ENCODE results near the gene TEKT1.
"Not testable (repeated sequence)": the region's sequence is repeated elsewhere in the genome, so short reads cannot be mapped to it uniquely, and the experiment has no call there.

TEKT1 gene

DNA sequence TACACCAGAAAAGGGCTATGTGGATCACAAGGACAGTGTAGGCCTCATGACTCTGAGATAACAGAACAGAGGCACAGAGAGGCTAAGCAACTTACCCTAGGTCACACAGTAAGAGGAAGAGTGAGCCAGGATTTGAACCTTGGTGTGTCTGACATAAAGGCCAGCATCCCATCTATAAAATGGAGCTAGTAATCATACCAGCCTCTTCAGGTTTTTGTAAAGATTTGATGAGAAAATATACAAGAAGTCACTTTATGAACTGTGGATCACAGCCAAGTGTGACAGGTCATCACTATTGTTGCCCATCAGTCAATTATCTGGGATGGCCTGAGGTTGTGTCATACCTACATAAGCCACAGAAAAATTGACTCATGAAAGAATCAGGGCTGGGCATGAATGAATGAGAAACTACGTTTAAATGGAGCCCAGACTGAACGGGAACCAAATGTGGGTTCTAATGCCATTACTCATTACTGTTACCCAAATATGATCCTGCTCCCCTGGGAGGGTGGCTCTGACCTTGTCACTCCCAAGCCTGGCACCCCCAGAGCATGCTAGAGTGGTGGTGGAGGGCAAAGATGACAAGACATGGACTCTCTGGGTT lies 34.5 kb downstream of the TEKT1 start:
- Mint-ChIP-seq H3K4me1 (ENCODE audit: low read depth) (no peaks in the 10 kb centered on the region), H3K4me3 (no peak overlapping the region), H3K27ac (no peak overlapping the region), H3K9me3 (no peaks in the 10 kb centered on the region), H3K27me3 (peaks cover 12% of the 10 kb centered on the region), H3K36me3 (ENCODE audit: low read depth) (no peaks in the 10 kb centered on the region)
- intact Hi-C loops (cut with micrococcal nuclease), result no loop called here

DNA sequence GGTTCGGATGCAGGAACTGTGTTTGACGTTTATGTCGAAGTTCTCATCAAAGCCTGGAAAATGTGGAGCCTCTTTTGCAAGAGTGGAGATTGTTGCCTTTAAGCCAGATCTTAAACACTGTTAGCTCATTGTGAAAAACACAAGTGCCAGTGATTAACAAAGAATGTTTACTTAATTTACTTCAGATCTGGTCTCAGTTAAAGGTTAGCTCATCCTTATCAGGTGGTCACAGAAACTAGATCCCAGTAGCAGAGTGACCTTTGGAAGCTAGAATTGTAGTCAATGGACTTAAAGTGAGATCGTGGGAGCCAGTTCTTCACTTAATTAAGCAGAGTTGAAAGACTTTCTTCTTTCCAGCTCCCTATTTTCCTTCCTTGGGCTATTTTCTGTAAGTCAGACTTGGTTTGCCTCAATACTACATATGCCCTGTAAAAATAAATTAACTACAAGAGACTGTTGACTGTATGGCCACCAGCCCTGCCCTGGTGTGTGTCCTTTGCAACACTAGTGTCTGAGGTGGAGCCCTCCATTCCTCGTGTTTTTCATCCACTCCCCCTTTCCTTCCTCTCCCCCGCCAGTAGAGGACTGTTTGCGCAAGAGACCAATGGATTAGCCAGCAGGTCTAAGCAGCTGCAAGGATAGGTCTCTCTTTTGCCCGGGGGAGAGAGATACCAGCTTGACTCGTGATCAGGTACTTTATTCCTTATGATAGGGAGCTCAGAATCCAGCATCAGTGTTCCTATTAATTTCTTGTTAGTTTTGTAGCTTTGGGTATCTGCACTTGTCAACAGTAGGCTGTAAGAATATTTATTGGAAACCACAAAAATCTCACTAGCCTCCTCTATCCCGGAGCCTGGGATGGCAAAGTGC lies 35.3 kb downstream of the TEKT1 start:
- no peaks in the 10 kb centered on the region for H3K9me3 Mint-ChIP-seq
- intact Hi-C loops (cut with micrococcal nuclease), result no loop called here
- H3K27me3 Mint-ChIP-seq, result peaks cover 15% of the 10 kb centered on the region
- H3K27ac Mint-ChIP-seq, result no peak overlapping the region
- H3K36me3 Mint-ChIP-seq (ENCODE audit: low read depth), result no peaks in the 10 kb centered on the region
- no peak overlapping the region for H3K4me3 Mint-ChIP-seq
- no peaks in the 10 kb centered on the region for H3K4me1 Mint-ChIP-seq (ENCODE audit: low read depth)

DNA sequence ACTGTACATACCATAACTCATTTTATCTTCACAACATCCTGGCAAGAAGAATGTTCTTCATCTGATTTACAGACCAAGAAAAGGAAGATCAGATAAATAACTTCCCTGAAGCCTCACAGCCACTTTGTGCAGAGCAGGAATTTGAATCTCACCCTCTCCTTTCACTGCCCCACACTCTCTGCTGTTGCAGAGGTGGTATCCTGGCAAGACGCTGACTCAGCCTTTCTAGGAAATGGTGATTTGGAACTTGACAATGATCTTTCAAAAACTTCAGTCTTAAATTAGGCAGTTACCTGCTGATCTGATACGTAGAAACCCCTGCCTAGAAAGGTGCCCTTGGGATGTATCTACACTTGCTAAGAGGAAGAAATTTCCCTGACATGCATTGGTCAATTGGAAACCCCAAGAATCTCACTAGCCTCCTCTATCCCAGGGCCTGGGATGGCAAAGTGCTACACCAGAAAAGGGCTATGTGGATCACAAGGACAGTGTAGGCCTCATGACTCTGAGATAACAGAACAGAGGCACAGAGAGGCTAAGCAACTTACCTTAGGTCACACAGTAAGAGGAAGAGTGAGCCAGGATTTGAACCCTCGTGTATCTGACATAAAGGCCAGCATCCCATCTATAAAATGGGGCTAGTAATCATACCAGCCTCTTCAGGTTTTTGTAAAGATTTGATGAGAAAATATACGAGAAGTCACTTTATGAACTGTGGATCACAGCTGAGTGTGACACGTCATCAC lies 37.6 kb downstream of the TEKT1 start:
- no peaks in the 10 kb centered on the region for H3K4me1 Mint-ChIP-seq (ENCODE audit: low read depth)
- intact Hi-C loops (cut with micrococcal nuclease), result no loop called here
- H3K27me3 Mint-ChIP-seq, result peaks cover 17% of the 10 kb centered on the region
- no peaks in the 10 kb centered on the region for H3K9me3 Mint-ChIP-seq
- no peak overlapping the region for H3K4me3 Mint-ChIP-seq
- H3K36me3 Mint-ChIP-seq (ENCODE audit: low read depth), result no peaks in the 10 kb centered on the region
- H3K27ac Mint-ChIP-seq, result no peak overlapping the region

DNA sequence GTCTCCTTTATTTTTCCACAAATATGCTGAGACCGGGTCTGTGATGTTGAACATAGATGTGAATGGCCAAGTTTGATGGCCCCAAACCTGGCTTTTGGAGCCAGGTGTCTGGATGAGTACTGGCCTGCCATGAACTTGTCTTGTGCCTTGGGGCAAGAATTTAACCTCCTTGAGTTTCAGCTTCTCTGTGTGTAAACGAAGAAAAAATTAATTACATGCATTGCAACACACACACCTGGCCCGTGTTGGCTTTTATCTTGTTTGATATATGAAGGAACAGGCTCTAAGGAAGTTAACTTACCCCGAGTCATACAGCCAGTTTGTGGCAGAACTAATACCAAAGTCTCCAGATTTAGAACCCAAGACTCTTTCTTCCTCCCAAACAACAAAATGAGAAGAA lies 42.4 kb downstream of the TEKT1 start:
- Mint-ChIP-seq H3K9me3 (no peaks in the 10 kb centered on the region), H3K36me3 (ENCODE audit: low read depth) (no peaks in the 10 kb centered on the region), H3K27me3 (peaks cover 47% of the 10 kb centered on the region), H3K27ac (no peak overlapping the region), H3K4me1 (ENCODE audit: low read depth) (peaks cover 13% of the 10 kb centered on the region), H3K4me3 (no peak overlapping the region)
- intact Hi-C loops (cut with micrococcal nuclease), result no loop called here

DNA sequence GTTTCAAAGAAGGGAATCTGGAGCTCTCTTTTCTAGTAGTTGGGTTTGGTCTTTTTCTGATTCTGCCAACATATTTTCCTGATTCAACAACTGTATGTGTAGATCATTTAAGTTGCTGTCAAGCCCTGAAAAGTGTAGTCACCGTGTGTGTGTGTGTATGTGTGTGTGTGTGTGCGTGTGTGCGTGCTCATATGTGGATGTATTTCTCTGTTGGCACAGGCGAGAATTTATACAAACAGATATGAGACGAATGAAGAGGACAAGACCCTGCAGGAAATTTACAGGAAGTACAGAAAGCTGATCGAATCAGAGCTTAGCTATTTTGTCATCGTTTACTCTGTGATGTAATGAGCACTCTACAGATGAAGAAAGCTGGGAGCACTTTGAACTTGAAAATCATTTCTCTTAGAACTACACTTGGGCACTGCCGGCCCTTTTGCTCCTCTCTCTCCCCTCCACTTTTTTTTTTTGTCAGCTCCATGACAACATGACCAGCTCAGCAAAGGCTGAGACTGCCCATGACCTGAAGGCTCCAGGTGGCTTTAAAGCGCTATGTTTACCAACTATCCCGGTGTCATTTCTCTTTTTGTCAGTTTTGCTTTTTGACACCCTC lies 44.3 kb downstream of the TEKT1 start:
- Mint-ChIP-seq H3K4me1 (ENCODE audit: low read depth) (peaks cover 13% of the 10 kb centered on the region), H3K27me3 (peaks cover 61% of the 10 kb centered on the region), H3K4me3 (no peak overlapping the region), H3K27ac (no peak overlapping the region), H3K9me3 (no peaks in the 10 kb centered on the region), H3K36me3 (ENCODE audit: low read depth) (no peaks in the 10 kb centered on the region)
- intact Hi-C loops (cut with micrococcal nuclease), result no loop called here

DNA sequence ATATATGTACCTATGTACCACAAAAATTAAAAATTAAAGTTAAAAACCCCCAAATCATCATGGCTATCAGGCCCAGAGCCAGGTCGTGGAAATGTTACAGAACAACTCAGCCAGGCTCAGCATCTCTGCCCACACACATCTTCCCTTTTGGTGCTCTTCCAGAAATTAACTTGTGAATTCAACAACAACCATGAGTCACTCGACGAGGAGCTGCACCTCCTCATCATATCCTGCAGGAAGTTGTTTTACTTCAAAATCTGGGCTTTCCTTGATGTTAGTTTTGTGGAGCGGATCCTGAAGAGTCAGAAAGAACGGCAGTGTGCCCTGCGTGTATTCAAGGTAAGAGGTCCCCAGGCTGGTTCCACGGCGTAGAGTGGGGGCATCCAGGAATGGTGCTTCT lies 44.9 kb downstream of the TEKT1 start:
- peaks cover 63% of the 10 kb centered on the region for H3K27me3 Mint-ChIP-seq

DNA sequence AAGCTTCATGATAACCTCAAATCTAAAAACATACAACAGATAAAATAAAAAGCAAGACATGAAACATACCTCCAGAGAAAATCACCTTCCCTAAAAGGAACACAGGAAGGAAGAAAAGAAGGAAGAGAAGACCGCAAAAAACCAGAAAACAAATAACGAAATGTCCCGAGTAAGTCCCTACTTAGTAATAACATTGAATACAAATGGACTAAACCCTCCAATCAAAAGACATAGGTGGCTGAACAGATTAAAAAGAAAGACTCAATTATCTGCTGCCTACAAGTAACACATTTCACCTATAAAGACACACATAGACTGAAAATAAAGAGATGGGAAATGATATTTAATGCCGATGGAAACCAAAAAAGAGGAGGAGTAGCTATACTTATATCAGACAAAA lies 49.3 kb downstream of the TEKT1 start:
- Mint-ChIP-seq H3K4me3 (no peak overlapping the region), H3K36me3 (ENCODE audit: low read depth) (no peaks in the 10 kb centered on the region), H3K27me3 (peaks cover 78% of the 10 kb centered on the region), H3K9me3 (no peaks in the 10 kb centered on the region), H3K27ac (no peak overlapping the region), H3K4me1 (ENCODE audit: low read depth) (peaks cover 20% of the 10 kb centered on the region)
- intact Hi-C loops (cut with micrococcal nuclease), result no loop called here

More for the DNA sequence above, 44.9 kb downstream of the TEKT1 start:
- no peak overlapping the region for H3K4me3 Mint-ChIP-seq
- no peaks in the 10 kb centered on the region for H3K9me3 Mint-ChIP-seq
- intact Hi-C loops (cut with micrococcal nuclease), result no loop called here
- H3K36me3 Mint-ChIP-seq (ENCODE audit: low read depth), result no peaks in the 10 kb centered on the region
- peaks cover 13% of the 10 kb centered on the region for H3K4me1 Mint-ChIP-seq (ENCODE audit: low read depth)
- no peak overlapping the region for H3K27ac Mint-ChIP-seq

DNA sequence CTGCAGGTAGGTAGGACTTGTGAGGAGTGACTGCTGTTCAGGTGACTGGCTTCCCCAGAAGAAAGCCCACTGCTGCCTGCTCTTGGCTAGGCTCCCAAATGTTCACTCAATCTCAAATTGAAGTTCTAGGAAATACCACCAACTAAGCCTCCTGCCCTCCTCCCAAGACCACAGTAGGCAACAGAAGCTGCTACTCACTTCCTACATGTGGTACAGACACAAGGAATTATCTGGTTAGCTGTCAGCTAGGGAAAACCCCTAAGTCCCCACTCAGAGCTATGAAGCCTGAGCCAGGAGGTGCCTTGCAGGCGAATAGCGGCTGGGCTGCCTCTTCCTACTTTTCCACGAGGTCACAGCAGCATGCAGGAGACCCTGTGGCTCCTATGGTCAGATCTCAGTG lies 50.6 kb downstream of the TEKT1 start:
- Mint-ChIP-seq H3K27ac (no peak overlapping the region), H3K4me1 (ENCODE audit: low read depth) (peaks cover 16% of the 10 kb centered on the region), H3K36me3 (ENCODE audit: low read depth) (no peaks in the 10 kb centered on the region), H3K9me3 (no peaks in the 10 kb centered on the region), H3K4me3 (no peak overlapping the region), H3K27me3 (peaks cover 80% of the 10 kb centered on the region)
- intact Hi-C loops (cut with micrococcal nuclease), result no loop called here

DNA sequence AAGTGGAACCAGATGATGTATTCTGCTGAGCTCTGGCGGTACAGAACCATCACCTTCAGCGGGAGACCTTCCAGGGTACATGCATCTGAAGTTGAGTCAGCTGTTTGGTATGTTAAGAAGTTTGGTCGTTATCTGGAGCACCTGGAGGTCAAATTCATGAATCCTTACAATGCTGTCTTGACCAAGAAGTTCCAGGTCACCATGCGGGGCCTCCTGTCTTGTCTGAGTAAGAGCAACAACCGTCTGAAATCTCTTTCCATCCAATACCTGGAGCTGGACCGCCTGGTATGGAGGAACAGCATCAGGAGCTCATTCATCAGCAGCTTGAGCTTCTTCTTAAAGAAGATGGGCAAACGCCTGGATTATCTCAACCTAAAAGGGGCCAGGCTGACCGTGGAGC lies 51.5 kb downstream of the TEKT1 start:
- Mint-ChIP-seq H3K4me3 (no peak overlapping the region), H3K27me3 (peaks cover 80% of the 10 kb centered on the region), H3K27ac (no peak overlapping the region), H3K9me3 (no peaks in the 10 kb centered on the region), H3K4me1 (ENCODE audit: low read depth) (peaks cover 22% of the 10 kb centered on the region), H3K36me3 (ENCODE audit: low read depth) (no peaks in the 10 kb centered on the region)
- intact Hi-C loops (cut with micrococcal nuclease), result no loop called here

DNA sequence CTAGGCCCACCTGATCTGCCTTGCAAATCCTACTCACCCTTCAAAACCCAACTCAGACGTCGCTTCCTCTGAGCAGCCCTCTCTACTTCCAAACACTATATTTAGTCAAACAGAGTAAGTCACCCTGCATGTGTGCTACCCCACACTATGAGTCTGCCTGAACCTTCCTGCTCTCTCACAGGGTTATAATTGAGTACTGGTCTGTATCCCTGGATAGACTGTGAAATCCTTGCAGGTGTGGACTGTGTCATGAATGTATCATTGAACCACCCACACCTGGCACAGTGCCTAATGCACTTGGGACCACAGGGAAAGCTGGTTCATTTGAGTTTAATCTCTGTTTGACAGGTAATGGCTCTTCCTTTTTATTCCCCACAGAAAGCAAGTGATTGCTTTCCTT lies 52.1 kb downstream of the TEKT1 start:
- Mint-ChIP-seq H3K9me3 (peaks cover 6% of the 10 kb centered on the region), H3K27me3 (peaks cover 84% of the 10 kb centered on the region), H3K4me3 (no peak overlapping the region), H3K36me3 (ENCODE audit: low read depth) (peaks cover 3% of the 10 kb centered on the region), H3K27ac (no peak overlapping the region), H3K4me1 (ENCODE audit: low read depth) (peaks cover 22% of the 10 kb centered on the region)
- intact Hi-C loops (cut with micrococcal nuclease), result no loop called here

DNA sequence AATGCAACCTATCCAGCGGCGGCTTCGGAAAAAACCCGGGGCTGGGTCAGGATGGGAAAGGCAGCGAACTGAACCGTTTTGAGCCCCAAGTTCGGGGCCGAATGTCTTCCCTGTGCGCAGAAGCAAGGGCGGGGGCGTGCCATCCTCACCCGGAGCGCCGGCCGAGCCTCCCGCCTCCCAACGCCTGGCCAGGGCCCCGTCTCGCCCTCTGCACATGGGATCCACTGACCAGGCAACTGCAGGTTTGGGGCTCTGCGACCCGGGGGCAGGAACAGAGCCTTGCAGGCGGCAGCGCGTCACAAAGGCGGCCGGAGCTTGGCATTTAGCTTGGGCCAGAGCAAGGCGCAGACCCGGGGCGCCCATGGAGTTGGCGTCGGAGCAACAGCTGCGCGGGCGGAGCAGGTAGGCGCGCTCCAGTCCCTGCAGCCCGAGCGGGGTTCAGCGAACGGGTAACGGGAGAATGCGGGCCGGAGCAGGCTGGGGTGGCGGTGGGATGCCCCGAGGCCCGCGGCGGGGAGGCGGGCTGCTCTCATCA lies 55.6 kb downstream of the TEKT1 start, which contains the start of gene FBXO39:
Gene FBXO39 (plus strand): TSS at position 345 of the 535 bp plus-strand sequence. CDS start 3,654 bp downstream, outside the sequence.
- Mint-ChIP-seq H3K36me3 (ENCODE audit: low read depth) (peaks cover 38% of the 10 kb centered on the region), H3K4me1 (ENCODE audit: low read depth) (peaks cover 22% of the 10 kb centered on the region), H3K9me3 (peaks cover 26% of the 10 kb centered on the region), H3K27ac (no peak within 1 kb of the TSS), H3K4me3 (no peak within 1 kb of the TSS), H3K27me3 (peaks cover 68% of the 10 kb centered on the region)
- intact Hi-C loops (cut with micrococcal nuclease), result no loop called here

DNA sequence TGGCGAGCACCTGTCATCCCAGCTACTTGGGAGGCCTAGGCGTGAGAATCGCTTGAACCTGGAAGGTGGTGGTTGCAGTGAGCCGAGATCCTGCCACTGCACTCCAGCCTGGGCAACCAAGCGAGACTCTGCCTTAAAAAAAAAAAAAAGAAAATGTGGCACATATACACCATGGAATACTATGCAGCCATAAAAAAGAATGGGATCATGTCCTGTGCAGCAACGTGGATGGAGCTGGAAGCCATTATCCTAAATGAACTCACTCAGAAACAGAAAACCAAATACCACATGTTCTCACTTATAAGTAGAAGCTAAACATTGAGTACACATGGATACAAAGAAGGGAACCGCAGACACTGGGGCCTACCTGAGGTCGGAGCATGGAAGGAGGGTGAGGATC lies 56.6 kb downstream of the TEKT1 start:
- peaks cover 62% of the 10 kb centered on the region for H3K27me3 Mint-ChIP-seq
- H3K4me3 Mint-ChIP-seq; H3K27ac Mint-ChIP-seq; intact Hi-C loops (cut with micrococcal nuclease): not testable (repeated sequence)
- peaks cover 48% of the 10 kb centered on the region for H3K36me3 Mint-ChIP-seq (ENCODE audit: low read depth)
- H3K4me1 Mint-ChIP-seq (ENCODE audit: low read depth), result peaks cover 22% of the 10 kb centered on the region
- H3K9me3 Mint-ChIP-seq, result peaks cover 26% of the 10 kb centered on the region

DNA sequence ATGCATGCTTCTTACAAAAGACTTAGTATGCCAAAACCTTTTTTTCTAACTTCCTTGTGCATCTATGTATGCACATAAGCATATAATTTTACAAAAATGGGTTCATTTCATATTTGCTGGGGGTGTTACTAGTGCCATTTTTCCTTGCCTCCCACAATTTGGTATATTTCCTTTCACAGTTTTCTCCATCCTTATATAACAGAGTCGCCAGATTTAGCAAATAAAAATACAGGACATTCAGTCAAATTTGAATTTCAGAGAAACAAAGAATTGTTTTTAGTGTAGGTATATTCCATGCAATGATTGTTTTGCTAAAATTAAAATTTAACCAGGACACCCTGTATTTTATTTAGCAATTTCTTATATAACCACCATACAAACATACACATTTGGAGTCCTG lies 59.5 kb downstream of the TEKT1 start:
- H3K27ac Mint-ChIP-seq, result no peak overlapping the region
- H3K27me3 Mint-ChIP-seq, result peaks cover 38% of the 10 kb centered on the region
- intact Hi-C loops (cut with micrococcal nuclease), result no loop called here
- H3K4me1 Mint-ChIP-seq (ENCODE audit: low read depth), result peaks cover 10% of the 10 kb centered on the region
- peaks cover 49% of the 10 kb centered on the region for H3K9me3 Mint-ChIP-seq
- no peak overlapping the region for H3K4me3 Mint-ChIP-seq
- H3K36me3 Mint-ChIP-seq (ENCODE audit: low read depth), result peaks cover 77% of the 10 kb centered on the region
